Endothelial cell (in vitro differentiated cells): Measurements from ENCODE around the gene BAZ1B. TPM values are rescaled to one million over a fixed set of nuclear protein-coding genes. Genes with fewer than 3 reads are reported as not detected.
A peak's percentile ranks its signal among the peaks of the same experiment; 100 is the strongest.
"Not testable (repeated sequence)": the region's sequence is repeated elsewhere in the genome, so short reads cannot be mapped to it uniquely, and the experiment has no call there.

Experiments used
- DNase-seq: peaks from one replicate; pipeline ENCODE4 v3.0.0; 2021; ENCODE audit warnings: low spot score
- H3K27ac Mint-ChIP-seq: one replicate; pipeline ENCODE4 v1.8.0; 2021; ENCODE audit warnings: mixed read lengths, inconsistent platforms; ENCODE audit not compliant: unreplicated experiment
- H3K27me3 Mint-ChIP-seq: one replicate; pipeline ENCODE4 v1.8.0; 2021; ENCODE audit warnings: mild to moderate bottlenecking, moderate library complexity, mixed read lengths, inconsistent platforms; ENCODE audit not compliant: unreplicated experiment
- H3K36me3 Mint-ChIP-seq: one replicate; pipeline ENCODE4 v1.8.0; 2021; ENCODE audit warnings: mild to moderate bottlenecking, low read depth, mixed read lengths, inconsistent platforms; ENCODE audit not compliant: unreplicated experiment
- H3K4me1 Mint-ChIP-seq: one replicate; pipeline ENCODE4 v1.8.0; 2021; ENCODE audit warnings: mild to moderate bottlenecking, mixed read lengths, inconsistent platforms; ENCODE audit not compliant: unreplicated experiment
- H3K4me3 Mint-ChIP-seq: one replicate; pipeline ENCODE4 v1.8.0; 2021; ENCODE audit warnings: mild to moderate bottlenecking, mixed read lengths, inconsistent platforms; ENCODE audit not compliant: unreplicated experiment
- H3K9me3 Mint-ChIP-seq: one replicate; pipeline ENCODE4 v1.8.0; 2021; ENCODE audit warnings: mixed read lengths, inconsistent platforms; ENCODE audit not compliant: unreplicated experiment
- CTCF ChIP-seq: fragments of 200-600 bp; sonication (generic); IDR thresholded peaks from one replicate; pipeline ENCODE4 v1.5.0; 2021; ENCODE audit warnings: antibody characterized with exemption; ENCODE audit not compliant: unreplicated experiment
- total RNA-seq: library from RNA; stranded (reverse); fragmentation: NEBNext Ultra II Directional; extraction: Animal tissue kit (Norgen Biotek cat#: 25700); gene quantifications from one replicate; pipeline ENCODE4 v1.2.1, GENCODE V29; 2021; ENCODE audit not compliant: unreplicated experiment

The BAZ1B gene
- total RNA-seq, 1 donor from 2014 or later: 56.5 TPM

- H3K4me1 Mint-ChIP-seq: no peaks in the 10 kb centered on the region
- H3K4me3 Mint-ChIP-seq: no peak overlapping the region
- DNase-seq: no peak
- peaks cover 28% of the 10 kb centered on the region for H3K36me3 Mint-ChIP-seq
- H3K27me3 Mint-ChIP-seq: no peaks in the 10 kb centered on the region
- H3K27ac Mint-ChIP-seq: no peak overlapping the region
- no peaks in the 10 kb centered on the region for H3K9me3 Mint-ChIP-seq
- TF ChIP-seq CTCF: no peak
Observed at GRCh38 chr7:73567846-73568685, 46.0 kb upstream of the BAZ1B start.

GRCh38 chr7:73567140-73567539, 45.0 kb upstream of the BAZ1B start:
- H3K9me3 Mint-ChIP-seq: no peaks in the 10 kb centered on the region
- no peak for TF ChIP-seq CTCF
- no peak overlapping the region for H3K27ac Mint-ChIP-seq
- H3K4me3 Mint-ChIP-seq: no peak overlapping the region
- H3K27me3 Mint-ChIP-seq: no peaks in the 10 kb centered on the region
- H3K36me3 Mint-ChIP-seq: peaks cover 21% of the 10 kb centered on the region
- DNase-seq: no peak
- H3K4me1 Mint-ChIP-seq: no peaks in the 10 kb centered on the region

GRCh38 chr7:73566431-73566830, 44.3 kb upstream of the BAZ1B start:
- not testable (repeated sequence) for H3K9me3 Mint-ChIP-seq, H3K4me3 Mint-ChIP-seq, H3K27me3 Mint-ChIP-seq, H3K4me1 Mint-ChIP-seq, H3K27ac Mint-ChIP-seq, DNase-seq
- peaks cover 18% of the 10 kb centered on the region for H3K36me3 Mint-ChIP-seq

GRCh38 chr7:73565675-73566340, 43.7 kb upstream of the BAZ1B start:
- Mint-ChIP-seq H3K27me3 (peaks cover 2% of the 10 kb centered on the region), H3K27ac (no peak overlapping the region), H3K9me3 (no peaks in the 10 kb centered on the region), H3K36me3 (peaks cover 13% of the 10 kb centered on the region), H3K4me1 (no peaks in the 10 kb centered on the region), H3K4me3 (no peak overlapping the region)
- DNase-seq: no peak
- no peak for TF ChIP-seq CTCF

- Mint-ChIP-seq H3K27ac (no peak overlapping the region), H3K36me3 (peaks cover 3% of the 10 kb centered on the region), H3K4me3 (peak overlapping the region; percentile 54), H3K9me3 (no peaks in the 10 kb centered on the region), H3K27me3 (peaks cover 20% of the 10 kb centered on the region), H3K4me1 (peaks cover 15% of the 10 kb centered on the region)
- no peak for DNase-seq
- no peak for TF ChIP-seq CTCF
Observed at GRCh38 chr7:73560109-73560835, 38.2 kb upstream of the BAZ1B start.
